SH-SY5Y (cell line): ENCODE results near the gene PRKCSH.

Experiments
- GATA2 ChIP-seq: IDR thresholded peaks from 2 replicates; pipeline ENCODE4 v1.6.1; 2011; ENCODE audit warnings: mild to moderate bottlenecking, low read depth, low read length
- GATA3 ChIP-seq: IDR thresholded peaks from 2 replicates; pipeline ENCODE4 v1.6.1; 2011; ENCODE audit warnings: low read depth, mild to moderate bottlenecking, low read length, moderate library complexity

DNA sequence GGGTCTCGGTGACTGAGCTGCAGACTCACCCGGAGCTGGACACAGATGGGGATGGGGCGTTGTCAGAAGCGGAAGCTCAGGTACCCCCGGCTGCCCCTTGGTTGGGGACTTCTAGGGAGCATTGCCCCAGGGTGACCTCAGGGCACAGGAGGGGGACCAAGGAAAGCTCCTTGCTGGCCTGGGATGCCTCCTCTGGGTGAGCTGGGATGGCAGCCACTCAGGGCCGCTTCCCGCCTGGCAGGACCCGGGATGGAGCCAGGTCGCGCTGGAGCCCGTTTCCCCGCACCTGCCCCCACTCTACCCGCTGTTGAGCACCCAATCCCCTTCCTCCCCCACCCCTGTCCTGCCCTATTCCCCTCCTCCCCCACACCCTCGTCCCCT, 10.8 kb downstream of the PRKCSH start:
- TF ChIP-seq GATA2 (no peak), GATA3 (no peak)
